ENCODE data around the gene ADAMTS2. TPM values are rescaled to one million over a fixed set of nuclear protein-coding genes. Genes with fewer than 3 reads are reported as not detected.

ADAMTS2 gene
- total RNA-seq, 1 experiment from 2014 or later: not detected

DNA sequence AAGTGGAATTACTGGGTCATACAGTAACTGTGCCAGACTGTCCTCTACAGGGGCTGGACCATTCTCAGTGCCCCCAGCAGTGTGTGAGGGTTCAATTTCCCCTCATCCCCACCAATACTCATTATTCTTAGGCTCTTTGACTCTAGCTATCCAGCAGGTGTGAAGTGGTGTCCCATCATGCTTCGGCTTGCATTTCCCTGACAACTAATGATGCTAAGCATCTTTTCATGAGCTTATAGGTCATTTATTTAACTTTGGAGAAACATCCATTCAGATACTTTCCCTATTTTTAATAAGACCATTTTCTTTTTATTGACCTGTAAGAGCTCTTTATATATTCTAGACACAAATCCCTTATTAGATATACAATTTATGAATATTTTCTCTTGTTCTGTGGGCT is 63.6 kb downstream of the ADAMTS2 start:
- ATAC-seq: no peak
- Histone ChIP-seq H3K4me3 (ENCODE audit: low read length) (no peak overlapping the region), H3K9ac (ENCODE audit: low read length) (no peak overlapping the region), H3K4me1 (ENCODE audit: insufficient read depth, low read length) (no peaks in the 10 kb centered on the region), H3K27ac (ENCODE audit: low read length) (no peak overlapping the region), H2AFZ (ENCODE audit: low read length) (no peak overlapping the region), H3K4me2 (ENCODE audit: low read length) (no peak overlapping the region), H3K36me3 (ENCODE audit: low read depth, low read length) (no peaks in the 10 kb centered on the region), H3K79me2 (ENCODE audit: low read length) (no peaks in the 10 kb centered on the region), H3F3A (ENCODE audit: low read length, unreplicated experiment) (no peaks in the 10 kb centered on the region), H4K20me1 (ENCODE audit: low read length) (no peaks in the 10 kb centered on the region), H3K9me3 (ENCODE audit: low read length) (no peaks in the 10 kb centered on the region), H3K9me2 (replicated peaks; ENCODE audit: low read length) (no peaks in the 10 kb centered on the region), H3K27me3 (ENCODE audit: low read length) (peaks cover 17% of the 10 kb centered on the region)
- no TSS peak for BruUV-seq (replicated peaks)
- DNase-seq: no peak
- POLR2A ChIA-PET (ENCODE audit: unreplicated experiment): no interaction called here
- intact Hi-C loops (cut with micrococcal nuclease): no loop called here
- TF ChIP-seq EZH2 (IDR thresholded peaks at IDR 0.05; ENCODE audit: low read length, unreplicated experiment) (no peak), EZH2phosphoT487 (IDR thresholded peaks at IDR 0.05; ENCODE audit: borderline replicate concordance, low read length) (no peak)
- TF ChIP-seq, protein P1, sequence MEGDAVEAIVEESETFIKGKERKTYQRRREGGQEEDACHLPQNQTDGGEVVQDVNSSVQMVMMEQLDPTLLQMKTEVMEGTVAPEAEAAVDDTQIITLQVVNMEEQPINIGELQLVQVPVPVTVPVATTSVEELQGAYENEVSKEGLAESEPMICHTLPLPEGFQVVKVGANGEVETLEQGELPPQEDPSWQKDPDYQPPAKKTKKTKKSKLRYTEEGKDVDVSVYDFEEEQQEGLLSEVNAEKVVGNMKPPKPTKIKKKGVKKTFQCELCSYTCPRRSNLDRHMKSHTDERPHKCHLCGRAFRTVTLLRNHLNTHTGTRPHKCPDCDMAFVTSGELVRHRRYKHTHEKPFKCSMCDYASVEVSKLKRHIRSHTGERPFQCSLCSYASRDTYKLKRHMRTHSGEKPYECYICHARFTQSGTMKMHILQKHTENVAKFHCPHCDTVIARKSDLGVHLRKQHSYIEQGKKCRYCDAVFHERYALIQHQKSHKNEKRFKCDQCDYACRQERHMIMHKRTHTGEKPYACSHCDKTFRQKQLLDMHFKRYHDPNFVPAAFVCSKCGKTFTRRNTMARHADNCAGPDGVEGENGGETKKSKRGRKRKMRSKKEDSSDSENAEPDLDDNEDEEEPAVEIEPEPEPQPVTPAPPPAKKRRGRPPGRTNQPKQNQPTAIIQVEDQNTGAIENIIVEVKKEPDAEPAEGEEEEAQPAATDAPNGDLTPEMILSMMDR (conservative IDR thresholded peaks at IDR 0.05; ENCODE audit: low read depth, low read length): no peak
- CTCF ChIA-PET: no interaction called here

DNA sequence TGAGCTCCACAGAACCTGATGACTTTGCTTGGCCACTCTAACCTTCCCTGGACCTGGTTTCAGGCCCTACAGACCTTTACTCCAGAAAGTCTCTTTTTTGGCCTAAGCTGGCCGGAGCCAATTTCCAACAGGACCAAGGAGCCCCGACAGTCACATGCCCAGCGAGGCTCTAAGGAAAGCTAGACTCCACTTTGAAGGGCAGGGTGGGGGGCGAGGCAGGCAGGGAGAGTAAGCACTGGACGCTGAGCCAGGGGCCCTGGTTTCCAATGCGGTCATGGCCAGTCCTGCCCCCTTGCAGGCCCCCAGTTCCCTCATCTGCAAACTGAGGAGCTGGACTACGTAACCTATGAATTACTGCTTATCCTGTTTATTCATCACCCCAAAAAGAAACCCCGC is 65.2 kb downstream of the ADAMTS2 start:
- no peak overlapping the region for H3K9ac ChIP-seq (ENCODE audit: low read length)
- no peak overlapping the region for H3K4me2 ChIP-seq (ENCODE audit: low read length)
- H3K36me3 ChIP-seq (ENCODE audit: low read depth, low read length): no peaks in the 10 kb centered on the region
- no peak for DNase-seq
- no peaks in the 10 kb centered on the region for H4K20me1 ChIP-seq (ENCODE audit: low read length)
- no peaks in the 10 kb centered on the region for H3K79me2 ChIP-seq (ENCODE audit: low read length)
- TF ChIP-seq EZH2phosphoT487 (IDR thresholded peaks at IDR 0.05; ENCODE audit: borderline replicate concordance, low read length) (no peak), EZH2 (IDR thresholded peaks at IDR 0.05; ENCODE audit: low read length, unreplicated experiment) (no peak)
- TF ChIP-seq, protein P1 (conservative IDR thresholded peaks at IDR 0.05; ENCODE audit: low read depth, low read length): no peak
- CTCF ChIA-PET: no interaction called here
- no peak overlapping the region for H2AFZ ChIP-seq (ENCODE audit: low read length)
- no TSS peak for BruUV-seq (replicated peaks)
- no peak overlapping the region for H3K4me3 ChIP-seq (ENCODE audit: low read length)
- H3F3A ChIP-seq (ENCODE audit: low read length, unreplicated experiment): no peaks in the 10 kb centered on the region
- no peaks in the 10 kb centered on the region for H3K9me2 ChIP-seq (replicated peaks; ENCODE audit: low read length)
- H3K27ac ChIP-seq (ENCODE audit: low read length): no peak overlapping the region
- ATAC-seq: no peak
- intact Hi-C loops (cut with micrococcal nuclease): no loop called here
- no peaks in the 10 kb centered on the region for H3K4me1 ChIP-seq (ENCODE audit: insufficient read depth, low read length)
- no peaks in the 10 kb centered on the region for H3K9me3 ChIP-seq (ENCODE audit: low read length)
- POLR2A ChIA-PET (ENCODE audit: unreplicated experiment): no interaction called here
- 0 out of 2 replicates have a peak, but pooled peaks cover 4% of the 10 kb centered on the region for H3K27me3 ChIP-seq (ENCODE audit: low read length)

DNA sequence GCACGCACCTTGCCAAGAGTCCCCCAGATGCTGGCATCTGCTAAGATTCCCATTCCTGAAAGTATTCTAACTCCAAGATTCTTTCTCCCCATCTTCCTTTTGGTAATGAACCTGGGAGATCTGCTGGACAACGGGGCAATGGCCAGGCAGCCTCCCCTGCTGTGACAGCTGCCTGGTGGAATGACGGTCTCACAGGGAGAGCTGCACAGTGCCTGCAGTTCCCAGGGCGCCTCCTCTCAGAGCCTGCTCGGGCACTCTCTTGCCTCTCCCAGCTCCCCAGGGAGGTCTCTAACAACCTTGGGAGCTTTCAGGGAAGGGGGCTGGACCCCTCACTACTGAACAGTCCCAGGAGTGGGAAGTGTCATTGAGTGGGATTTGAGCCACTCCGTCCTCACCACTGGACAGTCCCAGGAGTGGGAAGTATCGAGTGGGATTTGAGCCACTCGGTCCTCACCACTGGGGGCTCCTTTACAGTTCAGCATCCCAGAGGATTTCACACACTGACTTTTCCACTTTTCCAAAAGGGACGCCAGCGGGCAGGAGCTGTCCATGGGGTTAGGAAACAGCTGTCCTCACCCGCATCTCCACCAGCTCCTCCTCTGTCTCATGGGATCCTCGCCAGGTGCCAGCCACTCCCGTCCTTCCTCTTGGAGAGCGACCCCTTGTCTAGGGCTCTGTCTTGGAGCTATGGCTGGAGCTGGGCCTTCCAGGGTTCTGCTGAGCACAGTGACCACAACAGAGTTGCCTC is 65.7 kb downstream of the ADAMTS2 start:
- ChIA-PET POLR2A (ENCODE audit: unreplicated experiment) (no interaction called here), CTCF (interaction anchor here (0.6 kb wide), 1 partner anchor 716 kb away, joined by 3 read pairs; no protein-coding TSS in a partner anchor)
- Histone ChIP-seq H3K9me3 (ENCODE audit: low read length) (no peaks in the 10 kb centered on the region), H3K4me2 (ENCODE audit: low read length) (no peak overlapping the region), H3K9me2 (replicated peaks; ENCODE audit: low read length) (no peaks in the 10 kb centered on the region), H3K27me3 (ENCODE audit: low read length) (0 out of 2 replicates have a peak, but pooled peaks cover 4% of the 10 kb centered on the region), H3K4me3 (ENCODE audit: low read length) (no peak overlapping the region), H3K9ac (ENCODE audit: low read length) (no peak overlapping the region), H3K79me2 (ENCODE audit: low read length) (no peaks in the 10 kb centered on the region), H3F3A (ENCODE audit: low read length, unreplicated experiment) (no peaks in the 10 kb centered on the region), H3K36me3 (ENCODE audit: low read depth, low read length) (no peaks in the 10 kb centered on the region), H3K27ac (ENCODE audit: low read length) (no peak overlapping the region), H2AFZ (ENCODE audit: low read length) (no peak overlapping the region), H4K20me1 (ENCODE audit: low read length) (no peaks in the 10 kb centered on the region), H3K4me1 (ENCODE audit: insufficient read depth, low read length) (no peaks in the 10 kb centered on the region)
- BruUV-seq (replicated peaks): no TSS peak
- no peak for DNase-seq
- intact Hi-C loops (cut with micrococcal nuclease): no loop called here
- ATAC-seq: no peak
- TF ChIP-seq EZH2phosphoT487 (IDR thresholded peaks at IDR 0.05; ENCODE audit: borderline replicate concordance, low read length) (no peak), EZH2 (IDR thresholded peaks at IDR 0.05; ENCODE audit: low read length, unreplicated experiment) (no peak)
- TF ChIP-seq, protein P1 (conservative IDR thresholded peaks at IDR 0.05; ENCODE audit: low read depth, low read length): no peak
